ENCODE measurements around the gene CASK. TPM values are rescaled to one million over a fixed set of nuclear protein-coding genes. Genes with fewer than 3 reads are reported as not detected.

Gene CASK
- total RNA-seq, 1 experiment from 2014 or later: 54.6 TPM

- TF ChIP-seq PRDM15 (CRISPR knock-in tag; IDR thresholded peaks at IDR 0.05): no peak
These were observed 144.3 kb downstream of the CASK start (continued) for GRCh38 chrX:41779030-41779564.

DNA sequence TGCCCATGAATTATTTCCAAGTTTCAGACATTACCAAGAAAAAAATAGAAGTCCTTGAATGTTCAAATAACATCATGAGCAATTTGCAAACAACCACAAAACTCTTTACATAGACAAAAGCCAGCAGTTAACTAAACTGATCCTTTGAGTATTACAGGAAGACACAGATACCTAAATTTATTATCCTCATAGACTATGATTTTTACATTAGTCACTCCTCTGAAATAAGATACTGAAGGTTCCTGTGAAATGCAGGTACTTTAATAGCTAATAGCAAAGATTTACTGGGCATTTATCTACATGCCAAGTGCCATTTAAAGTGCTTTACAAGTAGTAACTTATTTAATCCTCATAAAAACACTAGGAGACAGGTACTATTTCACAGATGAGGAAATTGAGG lies 161.7 kb downstream of the CASK start:
- no peak for TF ChIP-seq ZMAT4 (CRISPR knock-in tag; IDR thresholded peaks at IDR 0.05)
- TF ChIP-seq, protein P1, sequence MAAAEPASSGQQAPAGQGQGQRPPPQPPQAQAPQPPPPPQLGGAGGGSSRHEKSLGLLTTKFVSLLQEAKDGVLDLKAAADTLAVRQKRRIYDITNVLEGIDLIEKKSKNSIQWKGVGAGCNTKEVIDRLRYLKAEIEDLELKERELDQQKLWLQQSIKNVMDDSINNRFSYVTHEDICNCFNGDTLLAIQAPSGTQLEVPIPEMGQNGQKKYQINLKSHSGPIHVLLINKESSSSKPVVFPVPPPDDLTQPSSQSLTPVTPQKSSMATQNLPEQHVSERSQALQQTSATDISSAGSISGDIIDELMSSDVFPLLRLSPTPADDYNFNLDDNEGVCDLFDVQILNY (CRISPR knock-in tag; IDR thresholded peaks at IDR 0.05): no peak
- TF ChIP-seq GTF2I (CRISPR knock-in tag; conservative IDR thresholded peaks at IDR 0.05): no peak
- TF ChIP-seq, protein P2, sequence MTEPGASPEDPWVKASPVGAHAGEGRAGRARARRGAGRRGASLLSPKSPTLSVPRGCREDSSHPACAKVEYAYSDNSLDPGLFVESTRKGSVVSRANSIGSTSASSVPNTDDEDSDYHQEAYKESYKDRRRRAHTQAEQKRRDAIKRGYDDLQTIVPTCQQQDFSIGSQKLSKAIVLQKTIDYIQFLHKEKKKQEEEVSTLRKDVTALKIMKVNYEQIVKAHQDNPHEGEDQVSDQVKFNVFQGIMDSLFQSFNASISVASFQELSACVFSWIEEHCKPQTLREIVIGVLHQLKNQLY (CRISPR knock-in tag; IDR thresholded peaks at IDR 0.05): no peak
- no peak for TF ChIP-seq SP1 (CRISPR knock-in tag; conservative IDR thresholded peaks at IDR 0.05)
- no peak for TF ChIP-seq GRHL2 (CRISPR knock-in tag; IDR thresholded peaks at IDR 0.05; ENCODE audit: insufficient replicate concordance, severe bottlenecking)
- TF ChIP-seq ZNF263 (CRISPR knock-in tag; IDR thresholded peaks at IDR 0.05; ENCODE audit: low read depth): no peak
- TF ChIP-seq CREM (CRISPR knock-in tag; IDR thresholded peaks at IDR 0.05): no peak
- no peak for TF ChIP-seq NFE2L1 (CRISPR knock-in tag; IDR thresholded peaks at IDR 0.05)
- no peak for TF ChIP-seq ZSCAN18 (CRISPR knock-in tag; IDR thresholded peaks at IDR 0.05)
- Mint-ChIP-seq H3K36me3 (no peaks in the 10 kb centered on the region), H3K4me3 (no peak overlapping the region), H3K27me3 (ENCODE audit: low read depth) (no peaks in the 10 kb centered on the region), H3K4me1 (peaks cover 20% of the 10 kb centered on the region), H3K27ac (no peak overlapping the region), H3K9me3 (no peaks in the 10 kb centered on the region)
- ChIA-PET CTCF (no interaction called here), POLR2A (no interaction called here)
- ATAC-seq (no peak), DNase-seq (ENCODE audit: low spot score) (no peak)

GRCh38 chrX:41761169-41761568 lies 162.2 kb downstream of the CASK start:
- DNase-seq (ENCODE audit: low spot score) (no peak), ATAC-seq (no peak)
- H3K27ac Mint-ChIP-seq: peak overlapping the region; percentile 94
- H3K27me3 Mint-ChIP-seq (ENCODE audit: low read depth): no peaks in the 10 kb centered on the region
- H3K4me3 Mint-ChIP-seq: no peak overlapping the region
- no peaks in the 10 kb centered on the region for H3K9me3 Mint-ChIP-seq
- ChIA-PET CTCF (interaction anchor here (1.8 kb wide), 1 partner anchor 30 kb away, joined by 5 read pairs; no protein-coding TSS in a partner anchor), POLR2A (no interaction called here)
- H3K36me3 Mint-ChIP-seq: no peaks in the 10 kb centered on the region
- H3K4me1 Mint-ChIP-seq: peaks cover 22% of the 10 kb centered on the region
- no peak for TF ChIP-seq TEAD4 (CRISPR knock-in tag; IDR thresholded peaks at IDR 0.05)
- no peak for TF ChIP-seq CTCF (IDR thresholded peaks at IDR 0.05)
- TF ChIP-seq, protein P3, sequence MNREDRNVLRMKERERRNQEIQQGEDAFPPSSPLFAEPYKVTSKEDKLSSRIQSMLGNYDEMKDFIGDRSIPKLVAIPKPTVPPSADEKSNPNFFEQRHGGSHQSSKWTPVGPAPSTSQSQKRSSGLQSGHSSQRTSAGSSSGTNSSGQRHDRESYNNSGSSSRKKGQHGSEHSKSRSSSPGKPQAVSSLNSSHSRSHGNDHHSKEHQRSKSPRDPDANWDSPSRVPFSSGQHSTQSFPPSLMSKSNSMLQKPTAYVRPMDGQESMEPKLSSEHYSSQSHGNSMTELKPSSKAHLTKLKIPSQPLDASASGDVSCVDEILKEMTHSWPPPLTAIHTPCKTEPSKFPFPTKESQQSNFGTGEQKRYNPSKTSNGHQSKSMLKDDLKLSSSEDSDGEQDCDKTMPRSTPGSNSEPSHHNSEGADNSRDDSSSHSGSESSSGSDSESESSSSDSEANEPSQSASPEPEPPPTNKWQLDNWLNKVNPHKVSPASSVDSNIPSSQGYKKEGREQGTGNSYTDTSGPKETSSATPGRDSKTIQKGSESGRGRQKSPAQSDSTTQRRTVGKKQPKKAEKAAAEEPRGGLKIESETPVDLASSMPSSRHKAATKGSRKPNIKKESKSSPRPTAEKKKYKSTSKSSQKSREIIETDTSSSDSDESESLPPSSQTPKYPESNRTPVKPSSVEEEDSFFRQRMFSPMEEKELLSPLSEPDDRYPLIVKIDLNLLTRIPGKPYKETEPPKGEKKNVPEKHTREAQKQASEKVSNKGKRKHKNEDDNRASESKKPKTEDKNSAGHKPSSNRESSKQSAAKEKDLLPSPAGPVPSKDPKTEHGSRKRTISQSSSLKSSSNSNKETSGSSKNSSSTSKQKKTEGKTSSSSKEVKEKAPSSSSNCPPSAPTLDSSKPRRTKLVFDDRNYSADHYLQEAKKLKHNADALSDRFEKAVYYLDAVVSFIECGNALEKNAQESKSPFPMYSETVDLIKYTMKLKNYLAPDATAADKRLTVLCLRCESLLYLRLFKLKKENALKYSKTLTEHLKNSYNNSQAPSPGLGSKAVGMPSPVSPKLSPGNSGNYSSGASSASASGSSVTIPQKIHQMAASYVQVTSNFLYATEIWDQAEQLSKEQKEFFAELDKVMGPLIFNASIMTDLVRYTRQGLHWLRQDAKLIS (CRISPR knock-in tag; IDR thresholded peaks at IDR 0.05; ENCODE audit: borderline replicate concordance): no peak
- no peak for TF ChIP-seq ZNF219 (CRISPR knock-in tag; IDR thresholded peaks at IDR 0.05; ENCODE audit: borderline replicate concordance)
- no peak for TF ChIP-seq SMAD4 (CRISPR knock-in tag; IDR thresholded peaks at IDR 0.05)
- TF ChIP-seq PRRX2 (CRISPR knock-in tag; IDR thresholded peaks at IDR 0.05): no peak
- no peak for TF ChIP-seq KAT7 (CRISPR knock-in tag; IDR thresholded peaks at IDR 0.05; ENCODE audit: borderline replicate concordance)
- TF ChIP-seq, protein P4, sequence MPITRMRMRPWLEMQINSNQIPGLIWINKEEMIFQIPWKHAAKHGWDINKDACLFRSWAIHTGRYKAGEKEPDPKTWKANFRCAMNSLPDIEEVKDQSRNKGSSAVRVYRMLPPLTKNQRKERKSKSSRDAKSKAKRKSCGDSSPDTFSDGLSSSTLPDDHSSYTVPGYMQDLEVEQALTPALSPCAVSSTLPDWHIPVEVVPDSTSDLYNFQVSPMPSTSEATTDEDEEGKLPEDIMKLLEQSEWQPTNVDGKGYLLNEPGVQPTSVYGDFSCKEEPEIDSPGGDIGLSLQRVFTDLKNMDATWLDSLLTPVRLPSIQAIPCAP (CRISPR knock-in tag; IDR thresholded peaks at IDR 0.05): no peak
- TF ChIP-seq, protein P1 (CRISPR knock-in tag; IDR thresholded peaks at IDR 0.05): no peak

Data from WTC11 (cell line).